ENCODE measurements around the gene CAV1.

DNA sequence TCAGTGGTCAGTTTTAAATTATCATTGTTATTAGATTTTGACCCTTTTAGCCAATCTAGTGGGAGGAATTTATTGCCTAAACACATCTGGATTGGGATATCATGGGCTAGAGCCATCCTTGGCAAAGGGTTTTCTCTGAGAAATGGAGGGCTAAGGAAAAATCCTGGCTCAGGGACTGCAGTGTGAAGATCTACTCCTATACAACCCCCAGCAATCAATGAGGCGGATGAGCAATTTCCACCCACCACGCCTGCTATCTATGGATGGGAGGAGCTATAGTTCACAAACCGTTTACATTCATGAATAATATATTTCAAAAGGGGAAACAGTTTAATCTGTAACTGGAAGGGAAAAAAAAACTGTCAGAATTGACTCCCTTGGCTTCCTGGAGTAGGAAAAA lies 2.7 kb downstream of the CAV1 start:
- TF ChIP-seq EZH2 (IDR thresholded peaks at IDR 0.05; ENCODE audit: low read length, missing control alignments), result no peak
- TF ChIP-seq, protein P1, sequence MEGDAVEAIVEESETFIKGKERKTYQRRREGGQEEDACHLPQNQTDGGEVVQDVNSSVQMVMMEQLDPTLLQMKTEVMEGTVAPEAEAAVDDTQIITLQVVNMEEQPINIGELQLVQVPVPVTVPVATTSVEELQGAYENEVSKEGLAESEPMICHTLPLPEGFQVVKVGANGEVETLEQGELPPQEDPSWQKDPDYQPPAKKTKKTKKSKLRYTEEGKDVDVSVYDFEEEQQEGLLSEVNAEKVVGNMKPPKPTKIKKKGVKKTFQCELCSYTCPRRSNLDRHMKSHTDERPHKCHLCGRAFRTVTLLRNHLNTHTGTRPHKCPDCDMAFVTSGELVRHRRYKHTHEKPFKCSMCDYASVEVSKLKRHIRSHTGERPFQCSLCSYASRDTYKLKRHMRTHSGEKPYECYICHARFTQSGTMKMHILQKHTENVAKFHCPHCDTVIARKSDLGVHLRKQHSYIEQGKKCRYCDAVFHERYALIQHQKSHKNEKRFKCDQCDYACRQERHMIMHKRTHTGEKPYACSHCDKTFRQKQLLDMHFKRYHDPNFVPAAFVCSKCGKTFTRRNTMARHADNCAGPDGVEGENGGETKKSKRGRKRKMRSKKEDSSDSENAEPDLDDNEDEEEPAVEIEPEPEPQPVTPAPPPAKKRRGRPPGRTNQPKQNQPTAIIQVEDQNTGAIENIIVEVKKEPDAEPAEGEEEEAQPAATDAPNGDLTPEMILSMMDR (conservative IDR thresholded peaks at IDR 0.05 in 1 of 2, IDR thresholded peaks at IDR 0.05 in 1 of 2; ENCODE audit: low read depth in 1 of 2, low read length in 2 of 2), result no peak

Measured in fibroblast of lung (primary cell).